Activated CD8-positive, alpha-beta memory T cell treated with anti-CD3 and anti-CD28 coated beads for 1 hour (primary cell): ENCODE measurements around the gene CIRBP.

Experiments used
- DNase-seq, 2 donors: peaks; one replicate each; pipeline ENCODE4 v3.0.0-alpha.2; 2020; ENCODE audit warnings: low read depth in 1 of 2; ENCODE audit errors: extremely low read depth in 1 of 2

Gene CIRBP

DNA sequence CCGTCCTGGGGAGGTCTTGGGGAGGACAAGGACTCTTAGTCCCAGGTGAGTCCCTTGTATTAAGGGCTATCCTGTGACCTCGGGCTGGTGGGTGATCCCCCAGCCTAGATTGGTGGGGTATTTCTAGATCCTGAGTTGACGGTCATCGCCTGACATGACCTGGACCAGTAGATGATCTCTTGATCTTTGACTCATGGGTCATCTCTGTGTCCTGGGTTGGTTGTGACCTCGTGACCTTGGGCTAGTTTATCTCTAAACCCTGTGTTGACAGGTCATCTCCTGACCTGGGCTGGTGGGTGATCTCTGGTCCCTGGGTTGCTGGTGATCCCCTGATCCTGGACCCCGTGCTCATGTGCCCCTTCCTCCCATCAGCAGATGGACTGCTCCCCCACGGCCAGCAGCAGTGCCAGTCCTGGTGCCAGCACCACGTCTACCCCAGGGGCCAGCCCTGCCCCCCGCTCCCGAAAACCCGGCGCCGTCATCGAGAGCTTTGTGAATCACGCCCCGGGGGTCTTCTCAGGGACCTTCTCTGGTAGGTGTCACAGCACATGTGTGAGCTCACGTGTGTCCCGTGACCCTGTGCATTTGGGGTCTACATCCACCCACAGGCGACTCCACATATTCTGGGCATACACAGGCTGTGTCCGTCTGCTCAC is 14.5 kb upstream of the CIRBP start:
- DNase-seq = no peak

DNA sequence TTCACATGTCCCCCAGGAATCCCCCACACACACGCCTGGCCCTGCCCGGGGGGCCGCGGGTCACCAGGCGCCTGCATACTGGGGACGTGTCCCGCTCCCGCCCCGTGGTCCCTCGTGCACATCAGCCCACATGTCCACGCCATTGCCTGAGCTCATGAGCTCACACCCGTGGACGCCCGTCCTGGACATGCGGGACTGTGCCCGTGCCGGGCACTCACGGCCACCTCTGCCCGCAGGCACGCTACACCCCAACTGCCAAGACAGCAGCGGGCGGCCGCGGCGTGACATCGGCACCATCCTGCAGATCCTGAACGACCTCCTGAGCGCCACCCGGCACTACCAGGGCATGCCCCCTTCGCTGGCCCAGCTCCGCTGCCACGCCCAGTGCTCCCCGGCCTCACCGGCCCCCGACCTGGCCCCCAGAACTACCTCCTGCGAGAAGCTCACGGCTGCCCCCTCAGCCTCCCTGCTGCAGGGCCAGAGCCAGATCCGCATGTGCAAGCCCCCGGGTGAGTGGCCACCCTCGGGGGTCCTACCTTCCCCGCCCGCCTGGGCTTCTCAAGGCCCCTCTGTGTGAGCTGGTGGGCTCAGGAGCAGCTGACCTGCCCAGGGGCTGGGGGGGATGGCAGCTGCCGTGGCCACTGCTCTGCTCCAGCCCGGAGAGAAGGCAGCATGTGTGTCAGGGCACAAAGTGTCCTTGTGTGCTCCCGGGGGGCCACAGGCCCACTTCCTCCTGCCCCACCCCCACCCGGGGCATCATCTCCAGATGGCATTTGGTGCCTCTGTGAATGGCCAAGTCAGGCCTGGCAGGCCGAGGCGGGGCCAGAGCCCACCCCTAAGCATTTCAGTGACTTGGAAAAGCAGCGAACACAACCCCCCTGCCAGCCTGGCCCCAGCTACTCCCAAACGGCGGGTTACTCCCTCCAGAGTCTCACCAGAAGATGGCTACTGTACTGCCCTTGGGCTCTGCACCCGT is 13.7 kb upstream of the CIRBP start:
- no peak for DNase-seq

DNA sequence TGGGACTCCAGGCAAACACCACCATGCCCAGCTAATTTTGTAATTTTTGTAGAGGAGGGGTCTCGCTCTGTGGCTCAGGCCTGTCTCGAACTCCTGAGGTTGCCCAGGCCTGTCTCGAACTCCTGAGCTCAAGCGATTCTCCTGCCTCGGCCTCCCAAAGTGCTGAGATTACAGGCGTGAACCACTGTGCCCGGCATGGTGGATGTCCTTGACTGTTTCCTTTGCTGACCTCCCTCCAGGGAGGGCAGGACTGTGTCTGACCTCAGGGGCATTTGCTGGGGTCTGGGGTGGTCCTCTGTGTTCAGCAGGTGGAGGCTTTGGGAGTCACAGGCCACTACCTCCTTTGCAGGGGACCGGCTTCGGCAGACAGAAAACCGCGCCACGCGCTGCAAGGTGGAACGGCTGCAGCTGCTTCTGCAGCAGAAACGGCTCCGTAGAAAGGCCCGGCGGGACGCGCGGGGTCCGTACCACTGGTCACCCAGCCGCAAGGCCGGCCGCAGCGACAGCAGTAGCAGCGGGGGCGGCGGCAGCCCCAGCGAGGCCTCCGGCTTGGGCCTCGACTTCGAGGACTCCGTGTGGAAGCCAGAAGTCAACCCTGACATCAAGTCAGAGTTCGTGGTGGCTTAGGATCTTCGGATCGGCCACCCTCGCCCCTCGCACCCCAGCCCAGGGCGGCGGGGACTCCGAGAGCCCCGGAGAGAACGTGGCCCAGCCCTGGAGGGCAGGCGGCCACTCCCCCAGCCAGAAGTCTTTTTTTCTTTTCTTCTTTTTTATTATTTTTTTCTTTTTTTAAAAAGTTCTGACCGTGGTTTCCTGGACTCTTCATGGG is 12.3 kb upstream of the CIRBP start:
- DNase-seq = no peak

DNA sequence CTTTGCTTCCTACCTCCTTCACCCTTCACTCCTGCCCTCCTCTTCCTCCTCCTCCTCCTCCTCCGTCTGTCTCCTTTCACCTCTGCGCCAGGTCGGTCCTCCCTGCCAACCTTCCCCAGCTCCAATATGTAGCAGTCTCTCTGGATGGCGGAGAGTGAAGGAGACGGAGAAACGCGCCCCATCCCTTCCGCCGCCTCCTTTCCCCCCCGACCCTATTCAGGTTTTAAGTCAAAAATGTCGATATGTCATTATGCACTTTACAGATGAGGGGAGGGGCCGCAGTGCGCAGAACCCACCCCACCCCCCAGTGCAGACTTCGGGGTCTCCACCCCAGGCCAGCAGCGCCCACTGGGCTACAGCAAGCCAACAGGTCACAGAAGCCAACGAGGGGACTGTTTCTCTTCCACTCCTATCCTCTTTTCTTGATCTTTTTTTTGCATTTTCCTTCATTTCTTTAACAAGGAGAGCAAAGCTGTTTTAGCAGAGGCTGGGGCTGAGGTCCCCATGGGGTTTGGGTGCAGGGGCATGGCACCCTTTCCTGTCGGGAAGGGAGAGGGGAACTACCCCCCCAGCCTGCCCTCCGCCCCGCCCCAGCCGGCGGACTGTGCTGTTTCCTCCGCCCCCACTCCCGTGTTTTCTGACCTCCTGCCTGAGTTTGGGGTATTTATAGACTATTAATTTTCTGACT is 11.5 kb upstream of the CIRBP start:
- no peak for DNase-seq

DNA sequence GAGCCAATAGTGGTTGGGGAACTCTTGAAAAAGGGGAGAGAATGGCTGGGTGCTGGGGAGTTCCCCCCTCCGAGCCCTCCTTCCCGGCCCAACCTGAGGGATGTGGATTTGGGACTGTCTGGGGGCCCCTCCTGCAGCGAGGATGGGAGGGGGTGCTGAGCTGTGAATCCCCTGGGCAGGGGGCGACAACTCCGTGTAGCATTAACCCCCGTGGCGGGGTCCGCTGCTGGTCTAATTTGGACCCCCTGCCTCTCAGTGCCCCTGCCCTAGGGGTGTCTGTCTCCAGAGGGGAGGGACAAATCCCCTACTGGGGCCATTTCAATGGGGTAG is 11.0 kb upstream of the CIRBP start:
- no peak for DNase-seq

DNA sequence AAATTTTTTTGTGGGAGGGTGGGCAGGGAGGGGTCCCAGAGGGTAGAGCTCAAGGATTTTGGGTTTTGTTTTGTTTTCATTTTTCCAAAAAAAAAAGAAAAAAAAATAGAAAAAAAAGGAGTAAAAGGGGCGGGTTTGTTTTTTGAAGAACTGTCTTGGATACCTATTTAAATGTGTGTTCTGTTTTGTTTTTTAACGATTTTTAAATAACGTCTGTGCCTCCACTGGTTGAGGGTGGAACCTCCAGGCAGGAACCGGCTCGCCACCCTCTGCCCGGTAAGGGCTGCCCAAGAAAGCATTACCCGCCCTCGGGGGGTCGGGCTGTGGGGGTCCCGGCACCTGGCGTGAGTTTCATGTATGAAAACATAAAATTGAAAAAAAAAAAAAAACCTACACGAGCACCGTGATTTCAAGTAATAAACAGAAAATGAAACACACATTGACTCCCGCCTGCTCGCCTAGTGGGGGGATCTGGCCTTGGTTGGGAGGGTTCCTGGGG is 10.4 kb upstream of the CIRBP start:
- no peak for DNase-seq

DNA sequence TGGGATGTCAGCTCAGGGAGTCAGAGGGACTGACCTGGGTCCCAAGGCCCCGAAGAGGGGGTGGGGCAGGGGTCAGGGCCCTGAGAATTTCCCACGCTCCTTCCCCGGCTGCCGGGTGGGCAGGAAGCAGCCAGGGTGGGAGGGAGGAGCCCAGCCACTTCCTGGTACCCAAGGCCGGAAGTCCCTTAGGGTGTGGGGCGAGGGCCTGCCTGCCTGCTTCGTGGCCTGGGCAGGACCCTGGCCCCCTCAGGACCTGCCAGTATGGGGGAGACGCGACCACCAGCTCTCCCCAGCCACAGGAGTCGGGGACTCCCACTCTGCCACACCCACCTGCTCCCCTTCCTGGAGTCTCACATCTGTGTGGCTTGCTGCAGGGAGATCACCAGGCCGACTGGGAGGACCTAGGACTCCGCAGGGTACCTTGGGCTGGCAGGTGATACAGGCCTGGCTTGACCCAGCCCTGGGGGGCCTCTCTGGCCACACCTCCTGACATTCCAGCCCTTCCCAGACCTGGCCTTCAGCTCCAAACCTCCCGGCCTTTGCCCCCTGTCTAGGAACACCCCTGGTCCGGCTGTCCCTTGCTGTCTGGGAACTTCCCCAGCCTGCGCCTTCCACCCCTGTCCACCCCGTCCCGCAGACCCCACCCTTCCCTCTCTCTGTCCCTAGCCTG is 9.8 kb upstream of the CIRBP start:
- peak in 1 of 2 donors; percentile 54 for DNase-seq

DNA sequence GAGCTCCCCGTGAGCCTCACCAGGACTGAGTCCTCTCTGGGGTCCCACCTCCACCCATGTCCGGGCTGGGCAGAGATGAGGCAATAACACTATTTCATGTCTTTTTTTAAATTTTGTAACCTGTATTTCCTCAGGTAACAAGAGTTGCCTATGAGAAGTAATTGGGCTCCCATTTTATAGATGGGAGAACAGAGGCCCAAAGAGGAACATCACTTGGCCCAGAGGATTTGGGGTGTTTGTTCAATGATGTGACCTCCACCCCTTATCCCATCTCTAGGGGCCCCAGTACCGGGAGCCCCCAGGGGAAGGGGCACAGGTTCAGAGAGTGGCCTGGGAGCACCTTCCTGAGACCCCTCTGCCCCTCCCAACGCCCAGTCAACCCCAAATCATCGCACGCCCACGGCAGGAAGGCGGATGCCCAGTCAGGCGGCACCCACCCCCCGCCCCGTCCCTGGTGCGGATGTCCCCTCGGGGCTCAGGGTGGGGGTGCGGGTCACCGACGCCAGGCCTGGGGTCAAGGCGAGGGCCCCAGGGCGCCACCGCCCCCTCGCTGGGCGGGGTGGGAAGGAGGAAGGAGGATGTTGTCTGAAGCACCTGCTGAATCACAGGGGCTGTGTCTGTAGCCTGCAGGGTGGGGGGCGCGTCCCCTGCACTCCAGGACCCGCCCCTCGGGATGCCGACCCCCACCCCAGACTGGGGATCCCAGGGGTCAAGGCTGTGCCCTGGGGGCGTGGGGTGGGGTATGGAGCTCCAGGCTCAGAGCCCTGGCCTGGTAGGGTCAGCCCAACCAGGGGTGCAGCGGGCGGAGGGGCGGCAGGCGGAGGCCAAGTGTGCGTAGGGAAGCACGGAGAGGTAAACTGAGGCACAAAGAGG is 9.0 kb upstream of the CIRBP start:
- DNase-seq = no peak

DNA sequence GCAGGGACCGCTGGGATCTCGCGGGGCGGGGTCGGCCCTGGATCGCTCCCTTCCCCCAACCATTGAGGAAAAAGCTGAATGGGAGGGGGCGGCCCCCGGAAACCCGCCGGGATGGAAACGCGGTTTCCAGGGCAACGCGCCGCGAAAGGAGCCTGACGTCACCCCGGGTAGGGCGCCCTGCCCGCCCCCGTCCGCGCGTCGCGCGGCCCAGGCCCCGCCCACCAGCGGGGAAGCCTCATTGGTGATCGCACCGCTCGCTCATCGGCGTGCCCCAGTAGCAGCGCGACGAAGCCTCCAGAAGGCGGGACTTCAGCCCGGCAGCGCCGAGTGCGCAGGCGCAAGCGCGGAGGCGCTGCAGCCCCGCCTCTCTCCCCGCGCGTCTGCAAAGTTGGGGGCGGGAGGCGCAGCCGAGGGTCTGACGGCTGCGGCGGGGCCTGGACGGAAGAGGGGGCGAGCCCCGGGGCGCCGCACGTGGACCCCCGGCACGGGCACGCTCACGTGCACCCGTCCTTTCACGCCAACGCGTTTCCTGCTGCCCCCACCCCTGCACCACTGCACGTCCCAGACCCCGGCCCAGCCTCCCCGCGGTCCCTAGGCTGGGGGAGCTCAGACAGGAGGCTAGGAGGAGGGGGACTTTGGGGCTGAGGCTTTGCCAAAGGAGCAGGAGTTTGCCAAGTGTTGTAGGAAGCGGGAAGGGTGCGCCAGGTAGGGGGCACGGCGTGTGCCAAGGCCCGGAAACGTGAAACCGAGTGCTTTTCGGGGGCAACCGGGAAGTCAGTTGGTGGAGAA is 8.2 kb upstream of the CIRBP start:
- DNase-seq = peak; percentile 89 to 98

DNA sequence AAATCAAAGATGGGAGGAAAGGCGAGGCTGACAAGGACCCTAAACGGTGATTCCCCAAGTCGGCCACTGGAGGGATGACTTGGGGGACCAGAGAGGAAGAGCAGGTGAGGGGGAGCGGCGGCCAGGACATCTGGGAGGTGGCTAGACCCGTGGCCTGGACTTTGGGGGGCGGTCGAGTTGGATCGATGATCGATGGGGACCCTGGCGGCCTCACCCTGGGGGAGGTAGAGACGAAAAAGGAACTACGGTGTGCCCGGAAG is 7.7 kb upstream of the CIRBP start:
- DNase-seq = no peak

DNA sequence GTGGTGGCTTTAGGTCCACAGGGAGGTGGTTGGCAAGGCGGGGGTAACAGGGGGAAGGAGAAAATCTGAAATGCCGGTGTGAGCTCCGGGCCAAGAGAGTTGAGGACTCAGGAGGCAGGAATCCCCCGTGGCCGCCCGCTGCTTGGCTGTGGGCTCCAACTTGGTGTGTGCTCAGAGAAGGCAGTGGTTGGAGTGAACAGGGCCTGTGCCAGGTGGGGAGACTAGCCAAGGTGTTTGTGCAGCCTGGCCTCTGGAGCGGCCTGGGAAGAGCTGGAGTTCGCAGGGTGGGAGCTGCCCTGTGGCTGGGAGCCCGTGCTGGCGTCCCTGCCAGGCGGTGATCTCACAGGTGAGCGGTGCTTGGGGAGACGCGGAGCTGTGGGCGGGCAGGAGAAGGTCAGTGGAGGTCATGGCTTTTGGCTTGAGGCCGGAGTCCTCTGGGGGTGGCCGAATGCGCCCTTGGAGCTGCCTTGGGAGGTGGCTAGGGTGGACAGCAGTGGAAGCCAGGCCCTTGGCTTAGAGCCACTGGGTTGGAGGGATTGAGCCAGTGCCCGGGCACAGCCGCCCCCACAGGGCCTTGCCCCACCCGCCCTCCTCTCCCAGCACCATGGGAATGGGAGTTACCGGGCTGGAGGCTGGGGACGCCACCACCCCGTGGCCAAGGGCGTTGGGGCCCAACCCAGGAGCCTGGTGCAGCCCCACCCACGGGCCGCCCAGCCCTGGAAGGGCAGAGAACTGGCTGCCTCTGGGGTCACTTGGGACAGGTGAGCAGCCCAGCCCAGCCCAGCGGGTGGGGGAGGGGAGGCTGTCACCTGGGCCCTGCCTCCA is 7.1 kb upstream of the CIRBP start:
- DNase-seq = no peak

DNA sequence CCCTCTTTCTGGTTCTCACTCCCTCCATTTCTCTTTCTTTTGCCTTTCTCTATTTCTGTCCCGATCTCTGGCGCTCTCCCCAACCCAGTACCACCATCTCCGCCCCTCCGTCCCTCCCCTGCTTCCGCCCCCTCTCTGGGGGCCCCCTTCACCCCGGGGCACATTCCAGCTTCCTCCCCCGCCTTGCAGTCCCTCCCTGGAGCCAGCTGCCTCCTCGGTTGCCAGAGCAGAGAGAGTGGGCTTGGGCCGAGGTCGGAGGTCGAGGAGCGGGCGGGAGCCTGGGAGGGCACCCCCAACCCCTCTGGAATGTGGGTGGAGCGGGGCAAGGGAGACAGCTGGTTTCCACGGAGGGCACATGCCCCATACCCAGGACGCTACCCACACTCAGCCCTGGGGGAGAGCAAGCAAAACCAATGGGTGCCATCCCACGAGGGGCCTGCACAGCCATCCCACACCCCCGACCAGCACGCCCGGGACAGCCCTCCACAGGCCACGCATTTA is 6.5 kb upstream of the CIRBP start:
- no peak for DNase-seq

DNA sequence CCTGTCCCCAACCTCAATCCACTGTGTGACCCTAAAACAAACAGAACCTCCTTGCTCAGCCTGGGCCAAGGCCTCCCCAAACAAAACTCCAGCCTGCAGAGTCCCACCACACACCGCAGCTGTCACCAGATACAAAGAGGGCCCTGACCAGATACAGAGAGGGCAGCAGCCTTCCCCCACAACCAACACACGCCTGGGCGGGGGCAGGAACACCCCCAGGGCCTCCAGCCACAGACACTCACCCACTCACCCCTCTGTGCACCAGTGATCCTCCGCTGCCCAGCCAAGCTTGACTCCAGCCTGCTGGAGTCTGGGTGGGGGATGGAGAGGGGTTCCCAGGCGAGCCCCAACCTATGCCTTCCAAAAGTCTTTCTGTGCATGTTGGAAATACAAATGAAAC is 5.9 kb upstream of the CIRBP start:
- DNase-seq = no peak

DNA sequence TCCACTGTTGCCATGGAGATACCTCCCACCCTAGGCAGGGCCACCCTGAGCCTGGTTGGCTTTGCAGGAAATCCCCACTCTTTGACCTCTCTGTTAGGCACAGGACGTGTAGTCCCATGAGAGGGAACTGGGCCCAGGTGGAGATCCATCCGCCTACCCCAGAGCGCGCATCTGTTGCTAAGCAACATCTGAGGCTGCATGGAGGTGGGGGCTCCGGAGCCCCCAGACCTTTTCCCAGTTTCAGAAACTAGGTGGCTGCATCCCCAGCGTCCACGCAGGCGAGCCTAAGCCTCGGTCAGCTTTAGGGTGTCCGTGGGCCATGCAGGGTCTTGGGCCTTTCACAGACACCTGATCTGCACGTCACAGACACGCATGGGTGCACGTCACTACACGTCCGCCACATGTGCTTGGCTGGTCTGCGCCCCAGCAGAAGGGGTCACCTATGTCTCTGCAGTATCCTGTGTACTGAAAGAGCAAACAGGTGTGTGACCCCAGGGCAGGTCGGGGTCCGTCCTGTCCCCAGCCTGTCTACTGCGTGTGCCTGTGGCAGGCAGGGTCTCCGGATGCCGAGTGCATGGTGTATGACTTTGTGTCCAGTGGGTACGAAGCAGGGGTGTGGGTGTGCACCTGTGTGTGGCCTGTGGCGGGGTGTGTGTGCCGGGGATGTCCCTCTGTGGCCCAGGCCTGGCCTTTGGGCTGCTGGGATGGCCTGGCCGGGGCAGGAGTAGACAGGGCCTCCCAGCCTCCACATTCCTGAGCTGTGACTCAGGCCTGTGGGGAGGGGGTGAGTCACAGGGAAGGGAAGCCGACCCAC is 4.1 kb upstream of the CIRBP start:
- no peak for DNase-seq

DNA sequence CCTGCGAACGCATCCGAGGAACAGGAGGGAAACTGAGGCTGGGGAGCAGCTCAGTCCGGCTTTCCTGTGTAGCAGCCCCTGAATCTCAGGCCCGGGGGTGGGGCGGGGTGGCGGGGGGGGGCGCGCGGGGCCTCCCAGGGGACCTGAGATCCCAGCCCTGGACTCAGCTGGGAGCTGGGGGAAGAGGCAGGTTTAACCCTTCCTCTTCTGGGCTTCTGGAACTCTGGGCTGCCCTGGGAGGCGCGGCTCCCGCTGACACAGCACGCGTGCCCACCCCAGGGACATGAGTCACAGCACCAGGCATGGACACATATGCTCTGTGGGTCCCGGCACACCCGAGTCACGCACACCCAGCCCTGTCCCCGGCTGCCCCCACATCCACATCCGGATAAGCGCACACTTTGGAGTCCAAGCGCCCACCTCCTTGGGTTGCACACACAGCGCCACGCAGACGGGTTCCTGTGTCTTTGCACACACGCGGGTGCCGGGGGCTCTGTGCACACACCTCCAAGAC is 3.5 kb upstream of the CIRBP start:
- no peak for DNase-seq

DNA sequence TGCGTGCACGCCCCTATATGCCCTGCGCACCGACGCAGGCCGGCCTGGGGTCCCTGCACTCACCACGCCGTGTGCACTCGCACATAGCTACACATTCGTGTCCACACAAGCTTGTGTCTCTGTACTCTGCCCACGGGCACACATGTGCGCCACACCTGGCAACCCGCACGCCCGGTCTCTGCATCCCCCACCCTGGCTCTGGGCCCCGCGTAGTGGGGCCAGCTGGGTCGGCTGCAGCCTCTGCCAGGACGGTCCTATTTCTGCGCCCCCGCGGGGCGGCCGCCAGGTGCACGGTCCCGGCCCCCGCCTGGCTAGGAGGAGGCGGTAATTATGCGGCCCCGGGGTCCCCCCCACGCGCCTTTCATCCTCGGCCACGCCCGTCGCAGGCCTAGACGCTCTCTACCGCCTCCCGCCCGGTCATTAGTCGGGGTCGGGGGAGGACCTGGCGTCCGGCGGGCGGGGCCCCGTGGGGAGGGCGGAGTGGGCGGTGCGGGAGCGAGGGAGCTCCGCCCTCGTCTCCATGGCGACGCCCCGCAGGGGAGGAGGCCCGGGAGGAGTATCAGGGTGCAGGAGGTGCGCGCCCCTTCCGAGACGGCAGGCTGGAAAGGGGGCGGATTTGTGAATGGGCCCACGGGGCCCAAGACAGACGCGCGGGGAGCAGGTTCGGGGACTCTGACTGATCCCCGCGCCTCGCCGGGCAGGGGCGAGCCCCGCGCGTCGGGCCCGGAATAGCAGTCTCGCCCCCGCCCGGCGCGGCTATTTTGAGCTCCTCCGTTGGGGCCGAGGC is 2.8 kb upstream of the CIRBP start:
- DNase-seq = peak in 1 of 2 donors; percentile 78
